Measurements from ENCODE around the gene OR2D3.

DNA sequence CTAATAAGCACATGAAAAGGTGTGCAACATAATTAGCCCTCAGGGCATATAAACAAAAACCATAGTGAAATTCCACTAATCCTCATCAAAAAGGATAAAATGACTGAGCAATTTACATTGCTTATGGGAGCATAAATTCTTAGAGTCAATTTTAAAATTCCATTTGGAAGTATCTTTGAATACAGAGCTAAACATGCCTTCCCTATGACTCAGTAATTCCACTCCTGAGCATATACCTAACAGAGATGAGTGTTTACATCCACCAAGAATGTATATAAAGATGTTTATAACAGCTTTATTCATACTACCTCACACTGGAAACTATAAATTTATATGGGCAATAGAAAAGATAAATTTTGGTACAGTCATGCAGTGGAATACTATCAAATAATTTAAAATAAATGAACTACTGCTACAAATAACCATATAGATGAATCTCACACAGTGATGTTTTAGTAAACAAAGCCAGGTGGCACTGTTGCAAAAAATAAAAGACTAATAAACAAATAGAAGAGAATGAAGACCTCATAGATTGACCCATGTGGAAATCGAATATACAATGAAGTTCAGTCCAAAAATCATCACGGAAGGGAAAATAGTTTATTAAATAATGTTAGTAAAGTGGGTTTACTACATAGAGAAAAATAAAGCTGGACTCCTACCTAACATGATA, 20.3 kb upstream of the OR2D3 start:
- TF ChIP-seq, protein P1, sequence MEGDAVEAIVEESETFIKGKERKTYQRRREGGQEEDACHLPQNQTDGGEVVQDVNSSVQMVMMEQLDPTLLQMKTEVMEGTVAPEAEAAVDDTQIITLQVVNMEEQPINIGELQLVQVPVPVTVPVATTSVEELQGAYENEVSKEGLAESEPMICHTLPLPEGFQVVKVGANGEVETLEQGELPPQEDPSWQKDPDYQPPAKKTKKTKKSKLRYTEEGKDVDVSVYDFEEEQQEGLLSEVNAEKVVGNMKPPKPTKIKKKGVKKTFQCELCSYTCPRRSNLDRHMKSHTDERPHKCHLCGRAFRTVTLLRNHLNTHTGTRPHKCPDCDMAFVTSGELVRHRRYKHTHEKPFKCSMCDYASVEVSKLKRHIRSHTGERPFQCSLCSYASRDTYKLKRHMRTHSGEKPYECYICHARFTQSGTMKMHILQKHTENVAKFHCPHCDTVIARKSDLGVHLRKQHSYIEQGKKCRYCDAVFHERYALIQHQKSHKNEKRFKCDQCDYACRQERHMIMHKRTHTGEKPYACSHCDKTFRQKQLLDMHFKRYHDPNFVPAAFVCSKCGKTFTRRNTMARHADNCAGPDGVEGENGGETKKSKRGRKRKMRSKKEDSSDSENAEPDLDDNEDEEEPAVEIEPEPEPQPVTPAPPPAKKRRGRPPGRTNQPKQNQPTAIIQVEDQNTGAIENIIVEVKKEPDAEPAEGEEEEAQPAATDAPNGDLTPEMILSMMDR (IDR thresholded peaks at IDR 0.05): no peak
- TF ChIP-seq POLR2A (IDR thresholded peaks at IDR 0.05): no peak
